ENCODE results near the gene EYA3. TPM values are rescaled to one million over a fixed set of nuclear protein-coding genes. Genes with fewer than 3 reads are reported as not detected.

EYA3 gene
- total RNA-seq, 4 donors from 2014 or later, result 8.2 to 11.9 (median 8.7) TPM

DNA sequence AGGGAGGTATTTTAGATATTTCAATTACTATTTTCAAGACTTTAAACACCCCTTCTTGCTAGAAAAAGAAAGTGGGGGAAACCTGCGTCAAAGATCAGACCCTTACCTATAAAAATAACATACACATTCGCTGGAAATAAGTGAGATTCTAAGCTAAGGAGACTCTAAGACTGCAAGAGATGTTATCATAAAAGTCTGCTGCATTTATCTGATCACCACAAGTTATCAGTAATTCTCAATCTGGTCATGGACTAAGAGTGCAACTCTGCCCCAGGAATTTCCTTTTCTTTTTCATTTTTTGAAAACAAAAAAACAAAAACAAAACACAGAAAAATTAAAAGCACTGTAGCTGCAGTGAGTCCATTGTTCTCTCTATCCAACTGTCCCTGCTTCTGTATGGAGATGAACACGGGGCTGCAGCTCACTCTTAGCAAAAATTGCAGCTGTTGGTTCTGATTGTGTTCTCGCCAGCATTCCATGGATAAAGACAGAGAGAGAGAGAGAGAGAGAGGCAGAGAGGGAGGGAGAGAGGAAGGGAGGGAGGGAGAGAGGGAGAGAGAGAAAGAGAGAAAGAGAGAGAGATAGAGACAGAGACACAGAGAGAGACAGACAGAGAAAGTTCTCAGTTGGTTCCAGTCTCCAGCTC is 114.5 kb downstream of the EYA3 start:
- Histone ChIP-seq H3K4me3 (no peak overlapping the region), H3K27me3 (no peaks in the 10 kb centered on the region), H3K4me1 (peaks cover 15 to 22% (median 20%) of the 10 kb centered on the region in 4 donors), H3K9me3 (no peaks in the 10 kb centered on the region), H3K27ac (replicated peaks in 1 of 4) (no peak overlapping the region), H3K36me3 (peaks cover 0 to 62% (median 34%) of the 10 kb centered on the region in 4 donors)
- WGBS, result 79% methylated on average over 4 of the region's 4 CpGs
- DNase-seq (ENCODE audit: extremely low spot score), result no peak
- intact Hi-C loops (cut with DNase I), result no loop called here
- TF ChIP-seq, protein P1, sequence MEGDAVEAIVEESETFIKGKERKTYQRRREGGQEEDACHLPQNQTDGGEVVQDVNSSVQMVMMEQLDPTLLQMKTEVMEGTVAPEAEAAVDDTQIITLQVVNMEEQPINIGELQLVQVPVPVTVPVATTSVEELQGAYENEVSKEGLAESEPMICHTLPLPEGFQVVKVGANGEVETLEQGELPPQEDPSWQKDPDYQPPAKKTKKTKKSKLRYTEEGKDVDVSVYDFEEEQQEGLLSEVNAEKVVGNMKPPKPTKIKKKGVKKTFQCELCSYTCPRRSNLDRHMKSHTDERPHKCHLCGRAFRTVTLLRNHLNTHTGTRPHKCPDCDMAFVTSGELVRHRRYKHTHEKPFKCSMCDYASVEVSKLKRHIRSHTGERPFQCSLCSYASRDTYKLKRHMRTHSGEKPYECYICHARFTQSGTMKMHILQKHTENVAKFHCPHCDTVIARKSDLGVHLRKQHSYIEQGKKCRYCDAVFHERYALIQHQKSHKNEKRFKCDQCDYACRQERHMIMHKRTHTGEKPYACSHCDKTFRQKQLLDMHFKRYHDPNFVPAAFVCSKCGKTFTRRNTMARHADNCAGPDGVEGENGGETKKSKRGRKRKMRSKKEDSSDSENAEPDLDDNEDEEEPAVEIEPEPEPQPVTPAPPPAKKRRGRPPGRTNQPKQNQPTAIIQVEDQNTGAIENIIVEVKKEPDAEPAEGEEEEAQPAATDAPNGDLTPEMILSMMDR (IDR thresholded peaks at IDR 0.05), result no peak
- TF ChIP-seq POLR2A (IDR thresholded peaks at IDR 0.05; ENCODE audit: low read depth), result no peak

DNA sequence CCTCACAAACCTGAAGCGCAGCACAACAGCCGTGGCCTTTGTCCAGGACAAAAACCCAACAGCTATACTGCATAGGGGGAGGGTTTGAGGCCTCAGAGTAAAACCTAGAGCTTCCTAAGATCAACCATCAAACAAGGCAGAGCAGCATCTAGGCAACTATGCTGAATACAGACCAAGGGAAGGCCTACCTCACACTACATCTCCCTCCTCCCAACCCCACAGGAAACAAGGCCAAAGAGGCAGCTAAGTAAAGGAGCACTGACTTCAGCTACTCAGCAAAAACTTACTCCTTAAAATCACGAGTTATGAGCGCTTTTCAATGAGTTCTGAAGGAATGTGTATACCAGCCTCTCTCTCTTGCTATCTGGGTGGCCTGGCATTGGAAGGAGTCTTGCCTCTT is 116.3 kb downstream of the EYA3 start:
- Histone ChIP-seq H3K27me3 (no peaks in the 10 kb centered on the region), H3K4me1 (peaks cover 15 to 28% (median 22%) of the 10 kb centered on the region in 4 donors), H3K27ac (replicated peaks in 1 of 4) (peak overlapping the region in 2 of 4 donors; percentile 46 to 53), H3K36me3 (peaks cover 5 to 64% (median 43%) of the 10 kb centered on the region in 4 donors), H3K9me3 (no peaks in the 10 kb centered on the region), H3K4me3 (no peak overlapping the region)
- TF ChIP-seq EP300 (IDR thresholded peaks at IDR 0.05) (no peak), POLR2AphosphoS5 (IDR thresholded peaks at IDR 0.05) (no peak), POLR2A (IDR thresholded peaks at IDR 0.05; ENCODE audit: low read depth) (no peak)
- TF ChIP-seq, protein P1 (IDR thresholded peaks at IDR 0.05), result no peak
- intact Hi-C loops (cut with DNase I), result no loop called here
- 83% methylated on average over 4 of the region's 4 CpGs for WGBS
- DNase-seq (ENCODE audit: extremely low spot score), result no peak

DNA sequence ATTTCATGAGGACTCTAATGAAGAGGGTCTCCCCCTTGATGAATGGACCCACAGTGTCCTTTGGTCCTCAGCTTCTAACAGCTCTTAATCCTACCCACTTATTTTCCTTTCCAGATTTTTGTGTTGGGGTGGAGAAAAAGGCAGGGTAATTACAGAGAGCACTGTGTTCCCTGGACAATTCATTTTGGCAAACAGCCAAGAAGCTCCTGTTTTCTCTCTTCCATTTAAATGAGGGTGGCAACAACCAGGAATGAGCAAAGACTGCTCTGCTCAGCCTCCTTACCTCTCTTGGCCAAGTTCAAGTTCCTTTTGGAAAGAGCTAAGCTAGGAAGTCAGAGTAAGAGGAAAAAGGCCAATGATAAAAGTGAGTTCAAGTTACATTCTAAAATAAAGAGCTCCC is 116.7 kb downstream of the EYA3 start:
- peak overlapping the region in 2 of 4 donors; percentile 46 to 53 for H3K27ac ChIP-seq (replicated peaks in 1 of 4)
- DNase-seq (ENCODE audit: extremely low spot score), result no peak
- TF ChIP-seq EP300 (IDR thresholded peaks at IDR 0.05) (no peak), POLR2A (IDR thresholded peaks at IDR 0.05; ENCODE audit: low read depth) (no peak), POLR2AphosphoS5 (IDR thresholded peaks at IDR 0.05) (no peak)
- TF ChIP-seq, protein P1 (IDR thresholded peaks at IDR 0.05), result no peak
- H3K4me3 ChIP-seq, result no peak overlapping the region
- H3K36me3 ChIP-seq, result peaks cover 10 to 64% (median 44%) of the 10 kb centered on the region in 4 donors
- intact Hi-C loops (cut with DNase I), result no loop called here
- no peaks in the 10 kb centered on the region for H3K27me3 ChIP-seq
- H3K9me3 ChIP-seq, result no peaks in the 10 kb centered on the region
- H3K4me1 ChIP-seq, result peaks cover 15 to 28% (median 22%) of the 10 kb centered on the region in 4 donors

DNA sequence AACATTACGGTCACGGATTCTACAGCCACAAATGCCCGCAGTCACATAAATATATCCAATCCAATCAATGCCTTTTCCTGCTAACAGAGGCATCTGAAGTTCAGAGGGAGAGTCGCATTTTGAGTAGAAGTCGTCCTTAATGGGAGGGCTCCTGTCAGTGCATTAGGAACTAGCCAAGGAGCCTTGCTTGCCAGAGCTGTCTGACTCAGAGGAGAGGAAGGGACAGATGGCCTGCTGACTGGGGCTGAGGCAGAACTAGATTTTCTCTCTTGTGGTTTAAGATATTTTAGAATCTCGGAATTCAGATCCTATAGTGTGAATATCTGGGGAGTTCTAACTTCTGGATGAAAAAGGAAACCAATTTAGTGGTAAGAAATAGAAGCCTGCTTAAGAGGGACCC is 118.0 kb downstream of the EYA3 start:
- Histone ChIP-seq H3K36me3 (peaks cover 15 to 64% (median 47%) of the 10 kb centered on the region in 4 donors), H3K27ac (replicated peaks in 1 of 4) (peak overlapping the region; percentile 37 to 61 (median 43)), H3K4me3 (no peak overlapping the region), H3K27me3 (no peaks in the 10 kb centered on the region), H3K4me1 (peaks cover 15 to 28% (median 22%) of the 10 kb centered on the region in 4 donors), H3K9me3 (no peaks in the 10 kb centered on the region)
- intact Hi-C loops (cut with DNase I), result no loop called here
- TF ChIP-seq POLR2AphosphoS5 (IDR thresholded peaks at IDR 0.05), result no peak
- 83% methylated on average over 6 of the region's 6 CpGs for WGBS
- no peak for DNase-seq (ENCODE audit: extremely low spot score)

DNA sequence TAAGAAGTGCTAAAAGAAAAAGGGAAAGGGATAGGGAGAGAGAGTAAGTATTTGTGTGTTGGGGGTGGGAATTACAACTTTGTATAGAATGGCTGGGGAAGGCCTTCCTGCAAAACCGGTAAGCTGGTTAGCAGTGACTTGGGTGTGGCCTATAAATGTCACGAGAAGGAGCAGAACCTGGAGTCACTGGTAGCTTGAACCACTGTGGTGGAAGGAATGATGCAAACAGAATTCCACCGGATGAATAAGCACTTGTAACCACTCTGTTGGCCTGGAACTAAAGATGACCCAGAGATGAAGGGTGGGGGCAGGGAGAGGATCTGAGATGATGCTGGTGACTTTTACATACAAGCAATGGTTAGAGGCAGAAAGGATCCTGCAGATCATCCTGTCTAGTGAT is 119.7 kb downstream of the EYA3 start:
- Histone ChIP-seq H3K27me3 (no peaks in the 10 kb centered on the region), H3K27ac (replicated peaks in 1 of 4) (no peak overlapping the region), H3K36me3 (peaks cover 22 to 70% (median 57%) of the 10 kb centered on the region in 4 donors), H3K9me3 (no peaks in the 10 kb centered on the region), H3K4me1 (peaks cover 15 to 28% (median 22%) of the 10 kb centered on the region in 4 donors), H3K4me3 (no peak overlapping the region)
- TF ChIP-seq POLR2AphosphoS5 (IDR thresholded peaks at IDR 0.05) (no peak), EP300 (IDR thresholded peaks at IDR 0.05) (no peak), POLR2A (IDR thresholded peaks at IDR 0.05; ENCODE audit: low read depth) (no peak)
- TF ChIP-seq, protein P1 (IDR thresholded peaks at IDR 0.05), result no peak
- intact Hi-C loops (cut with DNase I), result no loop called here
- DNase-seq (ENCODE audit: extremely low spot score), result no peak
- WGBS, result 44% methylated on average over 3 of the region's 3 CpGs
